Smooth muscle cell (in vitro differentiated cells): ENCODE measurements around the gene ABCG1. TPM values are rescaled to one million over a fixed set of nuclear protein-coding genes. Genes with fewer than 3 reads are reported as not detected.

Experiments
- DNase-seq: peaks from one replicate; lab custom pipeline; 2025; ENCODE audit not compliant: unreplicated experiment; lab: John Stamatoyannopoulos, UW
- H2AFZ ChIP-seq: fragments of 200-600 bp; sonication (generic); 2 replicates; pipeline ENCODE4 v1.6.0; 2016; ENCODE audit warnings: antibody characterized with exemption, low read depth, mild to moderate bottlenecking
- H3F3A ChIP-seq: fragments of 200-600 bp; sonication (generic); 2 replicates; pipeline ENCODE4 v1.6.0; 2017; ENCODE audit warnings: antibody characterized with exemption, low read depth
- H3K27ac ChIP-seq: fragments of 200-600 bp; sonication (generic); 2 replicates; pipeline ENCODE4 v1.5.1; 2016; ENCODE audit warnings: low read depth, mild to moderate bottlenecking
- H3K27me3 ChIP-seq: fragments of 200-600 bp; sonication (generic); 2 replicates; pipeline ENCODE4 v1.6.1; 2016; ENCODE audit warnings: low read depth, mild to moderate bottlenecking
- H3K36me3 ChIP-seq: fragments of 200-600 bp; sonication (generic); 2 replicates; pipeline ENCODE4 v1.5.1; 2016; ENCODE audit warnings: low read depth
- H3K4me1 ChIP-seq: fragments of 200-600 bp; sonication (generic); 2 replicates; pipeline ENCODE4 v1.5.1; 2016; ENCODE audit warnings: low read depth
- H3K4me2 ChIP-seq: fragments of 200-600 bp; sonication (generic); 2 replicates; pipeline ENCODE4 v1.6.0; 2016; ENCODE audit warnings: mild to moderate bottlenecking
- H3K4me3 ChIP-seq: fragments of 200-600 bp; sonication (generic); 2 replicates; pipeline ENCODE4 v1.5.1; 2016; ENCODE audit warnings: mild to moderate bottlenecking
- H3K79me2 ChIP-seq: fragments of 200-600 bp; sonication (generic); 2 replicates; pipeline ENCODE4 v1.6.0; 2016; ENCODE audit warnings: low read depth, mild to moderate bottlenecking
- H3K9ac ChIP-seq: fragments of 200-600 bp; sonication (generic); 2 replicates; pipeline ENCODE4 v1.6.0; 2016; ENCODE audit warnings: low read depth
- H3K9me3 ChIP-seq: fragments of 200-600 bp; sonication (generic); replicated peaks from 2 replicates; pipeline ENCODE4 v1.5.1; 2016; ENCODE audit warnings: low read depth
- H4K20me1 ChIP-seq: fragments of 200-600 bp; sonication (generic); 2 replicates; pipeline ENCODE4 v1.6.0; 2016; ENCODE audit warnings: low read depth
- WGBS: methylation state at CpG from one replicate; pipeline ENCODE4 v1.1.7; 2016; ENCODE audit warnings: low lambda C conversion rate; 5-methylcytosine and 5-hydroxymethylcytosine counted together
- polyA plus RNA-seq: library from polyadenylated mRNA; unstranded; fragments of >200 nt; fragmentation: Nextera tagmentation; extraction: Ambion mirVana; gene quantifications from 2 replicates; pipeline ENCODE4 v1.2.1, GENCODE V29; 2016
- total RNA-seq: library from RNA; depleted of rRNA; stranded (reverse); fragments of >200 nt; gene quantifications from 2 replicates; pipeline ENCODE4 v1.2.3, GENCODE V29; 2014
- TF ChIP-seq, protein P1 (sequence below): fragments of 200-600 bp; sonication (generic); IDR thresholded peaks from 2 replicates; pipeline ENCODE4 v1.5.1; 2017; ENCODE audit warnings: borderline replicate concordance, mild to moderate bottlenecking, antibody characterized with exemption; ENCODE audit not compliant: insufficient read depth, poor library complexity, severe bottlenecking

Gene ABCG1
- total and polyA plus RNA-seq, 2 experiments from 2014 or later: 0.55 to 2.9 TPM

DNA sequence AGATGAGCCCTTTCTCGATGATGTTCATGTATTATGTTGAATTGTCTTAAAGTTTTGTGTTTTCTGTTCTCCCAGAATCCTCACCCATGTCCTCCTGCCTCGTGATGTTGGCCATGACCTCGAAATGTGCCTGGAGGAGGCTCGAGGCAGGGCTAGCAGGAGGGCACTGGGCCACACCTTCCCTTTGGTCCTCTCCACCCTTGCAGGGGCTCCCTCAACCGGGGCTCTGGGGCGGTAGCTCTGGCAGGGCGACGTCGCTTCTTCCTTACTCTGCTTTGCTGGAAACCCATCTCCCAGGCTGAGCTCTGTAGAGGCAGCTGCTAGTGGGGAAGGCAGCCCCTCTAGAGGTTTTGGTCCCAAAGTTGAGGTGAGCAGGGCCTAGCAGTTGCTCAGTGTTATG is 82.0 kb downstream of the ABCG1 start:
- no peak overlapping the region for H2AFZ ChIP-seq
- H3K27ac ChIP-seq: no peak overlapping the region
- no peak overlapping the region for H3K4me3 ChIP-seq
- peaks cover 6% of the 10 kb centered on the region for H3K27me3 ChIP-seq
- H3K9ac ChIP-seq: no peak overlapping the region
- TF ChIP-seq, protein P1, sequence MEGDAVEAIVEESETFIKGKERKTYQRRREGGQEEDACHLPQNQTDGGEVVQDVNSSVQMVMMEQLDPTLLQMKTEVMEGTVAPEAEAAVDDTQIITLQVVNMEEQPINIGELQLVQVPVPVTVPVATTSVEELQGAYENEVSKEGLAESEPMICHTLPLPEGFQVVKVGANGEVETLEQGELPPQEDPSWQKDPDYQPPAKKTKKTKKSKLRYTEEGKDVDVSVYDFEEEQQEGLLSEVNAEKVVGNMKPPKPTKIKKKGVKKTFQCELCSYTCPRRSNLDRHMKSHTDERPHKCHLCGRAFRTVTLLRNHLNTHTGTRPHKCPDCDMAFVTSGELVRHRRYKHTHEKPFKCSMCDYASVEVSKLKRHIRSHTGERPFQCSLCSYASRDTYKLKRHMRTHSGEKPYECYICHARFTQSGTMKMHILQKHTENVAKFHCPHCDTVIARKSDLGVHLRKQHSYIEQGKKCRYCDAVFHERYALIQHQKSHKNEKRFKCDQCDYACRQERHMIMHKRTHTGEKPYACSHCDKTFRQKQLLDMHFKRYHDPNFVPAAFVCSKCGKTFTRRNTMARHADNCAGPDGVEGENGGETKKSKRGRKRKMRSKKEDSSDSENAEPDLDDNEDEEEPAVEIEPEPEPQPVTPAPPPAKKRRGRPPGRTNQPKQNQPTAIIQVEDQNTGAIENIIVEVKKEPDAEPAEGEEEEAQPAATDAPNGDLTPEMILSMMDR: no peak
- no peaks in the 10 kb centered on the region for H3F3A ChIP-seq
- H3K9me3 ChIP-seq: no peaks in the 10 kb centered on the region
- H3K36me3 ChIP-seq: no peaks in the 10 kb centered on the region
- WGBS: 92% methylated on average over 9 of the region's 9 CpGs
- no peak overlapping the region for H3K4me2 ChIP-seq
- no peaks in the 10 kb centered on the region for H3K4me1 ChIP-seq
- H3K79me2 ChIP-seq: no peaks in the 10 kb centered on the region
- no peaks in the 10 kb centered on the region for H4K20me1 ChIP-seq
- no peak for DNase-seq

DNA sequence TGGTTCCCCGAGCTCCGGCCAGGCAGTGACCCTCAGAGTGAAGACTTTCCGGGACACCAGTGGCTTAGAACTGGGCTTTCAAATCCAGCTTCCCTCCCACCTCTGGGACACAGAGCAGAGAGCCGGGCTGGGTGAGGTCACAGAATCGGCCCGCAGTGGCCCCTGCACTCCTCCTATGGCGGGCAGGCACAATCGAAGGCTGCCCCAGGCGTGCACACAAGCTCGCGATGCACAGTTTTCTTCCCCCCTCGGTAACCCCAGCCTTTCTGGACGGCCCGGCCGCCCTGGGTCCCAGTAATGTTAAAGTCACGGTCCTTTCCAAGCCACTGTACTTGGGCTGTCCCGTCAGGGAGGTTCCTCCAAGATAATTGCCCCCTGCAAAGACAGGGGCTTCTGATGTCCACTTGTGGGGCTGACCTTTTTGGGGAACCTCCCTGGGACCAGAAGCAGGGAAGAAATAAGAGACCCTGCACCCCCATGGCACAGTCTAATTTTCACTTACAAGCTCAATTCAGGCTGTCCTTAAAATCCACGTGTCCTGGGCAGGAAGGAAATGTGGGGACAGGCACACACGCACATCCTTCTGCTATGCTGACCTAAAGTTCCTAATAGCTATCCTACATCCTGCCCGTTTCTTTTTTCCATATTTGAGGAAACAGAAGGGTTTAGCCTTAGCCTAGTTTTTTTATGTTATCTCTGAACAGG is 82.6 kb downstream of the ABCG1 start:
- Histone ChIP-seq H3K36me3 (no peaks in the 10 kb centered on the region), H3K4me3 (no peak overlapping the region), H3F3A (no peaks in the 10 kb centered on the region), H3K27ac (no peak overlapping the region), H3K4me2 (no peak overlapping the region), H3K79me2 (no peaks in the 10 kb centered on the region), H3K27me3 (peaks cover 3% of the 10 kb centered on the region), H4K20me1 (no peaks in the 10 kb centered on the region), H3K4me1 (no peaks in the 10 kb centered on the region), H2AFZ (no peak overlapping the region), H3K9me3 (no peaks in the 10 kb centered on the region), H3K9ac (no peak overlapping the region)
- no peak for DNase-seq
- WGBS: 94% methylated on average over 20 of the region's 20 CpGs
- TF ChIP-seq, protein P1: no peak

DNA sequence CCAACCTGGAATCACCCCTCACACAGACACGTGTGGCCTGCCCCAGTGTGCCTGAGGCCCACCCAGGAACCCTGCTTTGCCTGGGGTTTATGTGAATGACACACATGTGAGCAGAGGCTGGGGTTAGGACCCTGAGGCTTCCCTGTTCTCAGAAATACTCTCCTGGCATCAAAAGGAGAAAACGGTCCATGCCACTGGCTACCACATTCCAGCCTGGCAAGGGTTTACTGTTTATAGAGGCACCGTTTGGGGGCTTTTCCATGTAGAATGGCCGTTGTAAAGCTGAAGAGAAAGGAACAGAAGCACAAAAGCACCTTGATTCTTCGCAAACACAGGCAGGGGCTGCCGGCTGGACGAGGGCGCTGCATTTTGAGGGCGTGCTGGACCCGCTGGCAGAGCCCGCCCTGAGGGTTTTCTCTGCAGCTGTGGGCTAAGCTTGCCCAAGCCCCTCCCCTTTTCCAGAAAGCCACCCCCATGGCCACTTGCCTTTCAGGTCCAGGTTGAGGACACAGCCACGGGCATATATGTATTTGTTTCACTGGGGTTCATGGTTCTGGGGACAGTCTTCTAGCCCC is 83.2 kb downstream of the ABCG1 start:
- TF ChIP-seq, protein P1: no peak
- no peaks in the 10 kb centered on the region for H3F3A ChIP-seq
- H3K79me2 ChIP-seq: no peaks in the 10 kb centered on the region
- no peak overlapping the region for H3K4me3 ChIP-seq
- no peaks in the 10 kb centered on the region for H4K20me1 ChIP-seq
- no peak overlapping the region for H3K27ac ChIP-seq
- no peaks in the 10 kb centered on the region for H3K36me3 ChIP-seq
- 90% methylated on average over 12 of the region's 12 CpGs for WGBS
- H3K4me1 ChIP-seq: no peaks in the 10 kb centered on the region
- peaks cover 2% of the 10 kb centered on the region for H3K27me3 ChIP-seq
- H3K9me3 ChIP-seq: no peaks in the 10 kb centered on the region
- no peak overlapping the region for H2AFZ ChIP-seq
- no peak overlapping the region for H3K9ac ChIP-seq
- H3K4me2 ChIP-seq: no peak overlapping the region
- DNase-seq: no peak

DNA sequence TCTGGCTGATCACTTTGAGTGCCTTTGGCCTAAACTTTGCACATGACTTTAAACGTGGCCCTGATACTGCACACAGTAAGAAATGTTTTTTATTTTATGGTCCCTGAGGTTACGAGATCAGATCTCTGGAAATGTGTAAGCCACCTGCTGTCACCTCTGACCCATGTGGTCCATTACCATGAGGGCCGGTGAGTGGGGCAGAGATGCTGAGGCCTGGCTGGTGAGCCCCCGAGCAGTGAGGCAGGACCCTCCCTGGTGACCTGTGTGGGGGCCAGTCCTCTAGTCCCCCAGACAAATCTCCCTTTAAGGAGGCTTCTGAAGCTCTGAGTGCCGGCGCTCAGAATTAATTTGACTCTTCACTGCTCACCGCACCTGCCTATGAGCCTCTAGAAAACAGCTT is 83.9 kb downstream of the ABCG1 start:
- no peak overlapping the region for H3K27ac ChIP-seq
- no peak overlapping the region for H2AFZ ChIP-seq
- no peaks in the 10 kb centered on the region for H3K36me3 ChIP-seq
- H3K4me3 ChIP-seq: no peak overlapping the region
- H3K79me2 ChIP-seq: no peaks in the 10 kb centered on the region
- H3K27me3 ChIP-seq: no peaks in the 10 kb centered on the region
- no peaks in the 10 kb centered on the region for H3F3A ChIP-seq
- H3K4me1 ChIP-seq: no peaks in the 10 kb centered on the region
- no peak overlapping the region for H3K4me2 ChIP-seq
- TF ChIP-seq, protein P1: no peak
- no peak for DNase-seq
- 80% methylated on average over 7 of the region's 7 CpGs for WGBS
- no peaks in the 10 kb centered on the region for H4K20me1 ChIP-seq
- H3K9ac ChIP-seq: no peak overlapping the region
- no peaks in the 10 kb centered on the region for H3K9me3 ChIP-seq
